Measurements from ENCODE around the gene CEP350. TPM values are rescaled to one million over a fixed set of nuclear protein-coding genes. Genes with fewer than 3 reads are reported as not detected.

CEP350 gene
- 10 to 100 TPM; 34.7 to 50.6 TPM for total RNA-seq

- peak within 1 kb of the TSS; percentile 67 for H3K4me3 ChIP-seq
- intact Hi-C loops (cut with DNase I) = loop anchor here (10.0 kb wide), 1 partner anchor 70 kb away; the partner anchor contains the start of gene TOR1AIP1
- no peaks in the 10 kb centered on the region for H3K9me3 ChIP-seq
- peak within 1 kb of the TSS; percentile 90 to 97 for H3K9ac ChIP-seq (ENCODE audit: low read depth in 2 of 2, low read length in 2 of 2)
- no peaks in the 10 kb centered on the region for H3K4me1 ChIP-seq
- H3K27me3 ChIP-seq = no peaks in the 10 kb centered on the region
- peak within 1 kb of the TSS; percentile 92 for H3K27ac ChIP-seq
- TF ChIP-seq, protein P1, sequence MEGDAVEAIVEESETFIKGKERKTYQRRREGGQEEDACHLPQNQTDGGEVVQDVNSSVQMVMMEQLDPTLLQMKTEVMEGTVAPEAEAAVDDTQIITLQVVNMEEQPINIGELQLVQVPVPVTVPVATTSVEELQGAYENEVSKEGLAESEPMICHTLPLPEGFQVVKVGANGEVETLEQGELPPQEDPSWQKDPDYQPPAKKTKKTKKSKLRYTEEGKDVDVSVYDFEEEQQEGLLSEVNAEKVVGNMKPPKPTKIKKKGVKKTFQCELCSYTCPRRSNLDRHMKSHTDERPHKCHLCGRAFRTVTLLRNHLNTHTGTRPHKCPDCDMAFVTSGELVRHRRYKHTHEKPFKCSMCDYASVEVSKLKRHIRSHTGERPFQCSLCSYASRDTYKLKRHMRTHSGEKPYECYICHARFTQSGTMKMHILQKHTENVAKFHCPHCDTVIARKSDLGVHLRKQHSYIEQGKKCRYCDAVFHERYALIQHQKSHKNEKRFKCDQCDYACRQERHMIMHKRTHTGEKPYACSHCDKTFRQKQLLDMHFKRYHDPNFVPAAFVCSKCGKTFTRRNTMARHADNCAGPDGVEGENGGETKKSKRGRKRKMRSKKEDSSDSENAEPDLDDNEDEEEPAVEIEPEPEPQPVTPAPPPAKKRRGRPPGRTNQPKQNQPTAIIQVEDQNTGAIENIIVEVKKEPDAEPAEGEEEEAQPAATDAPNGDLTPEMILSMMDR (IDR thresholded peaks at IDR 0.05) = no peak
- no peaks in the 10 kb centered on the region for H3K36me3 ChIP-seq
- DNase-seq = peak; percentile 98
Measured at GRCh38 chr1:179954493-179955286, at the start of gene CEP350. TSS of gene CEP350 (plus strand) at chr1:179954810. CDS start at chr1:179986182, 31,372 bp downstream.

DNA sequence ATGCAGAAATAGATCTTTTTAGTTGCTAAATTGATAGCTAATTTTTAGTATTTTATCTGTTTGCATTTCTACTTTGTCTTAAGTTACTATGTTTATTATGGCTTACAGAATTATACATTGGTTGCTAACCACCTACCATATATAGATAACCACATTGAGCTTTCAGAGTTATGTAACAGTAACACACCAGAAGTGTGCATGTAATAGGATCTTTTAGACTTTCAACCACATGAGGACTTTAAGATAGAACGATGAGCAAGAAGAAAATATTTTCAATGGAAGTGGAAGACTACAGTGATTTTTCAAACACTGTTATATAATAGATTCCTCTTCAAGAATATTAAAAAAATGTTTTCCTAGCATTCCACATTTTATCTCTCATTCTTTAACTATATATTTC, 43.7 kb upstream of the CEP350 start:
- Histone ChIP-seq H3K27ac (no peak overlapping the region), H3K9ac (ENCODE audit: low read depth in 2 of 2, low read length in 2 of 2) (no peak overlapping the region), H3K4me3 (no peak overlapping the region), H3K4me1 (no peaks in the 10 kb centered on the region), H3K9me3 (no peaks in the 10 kb centered on the region), H3K27me3 (no peaks in the 10 kb centered on the region), H3K36me3 (no peaks in the 10 kb centered on the region)
- DNase-seq = no peak
- intact Hi-C loops (cut with DNase I) = no loop called here
- TF ChIP-seq, protein P1 (IDR thresholded peaks at IDR 0.05) = no peak

- TF ChIP-seq, protein P1 (IDR thresholded peaks at IDR 0.05) = no peak
- no peak overlapping the region for H3K4me3 ChIP-seq
- intact Hi-C loops (cut with DNase I) = no loop called here
- H3K27ac ChIP-seq = no peak overlapping the region
- no peaks in the 10 kb centered on the region for H3K27me3 ChIP-seq
- H3K9ac ChIP-seq (ENCODE audit: low read depth in 2 of 2, low read length in 2 of 2) = no peak overlapping the region
- H3K36me3 ChIP-seq = no peaks in the 10 kb centered on the region
- no peaks in the 10 kb centered on the region for H3K4me1 ChIP-seq
- DNase-seq = no peak
- H3K9me3 ChIP-seq = no peaks in the 10 kb centered on the region
Measured at GRCh38 chr1:179911812-179912211, 42.8 kb upstream of the CEP350 start.

DNA sequence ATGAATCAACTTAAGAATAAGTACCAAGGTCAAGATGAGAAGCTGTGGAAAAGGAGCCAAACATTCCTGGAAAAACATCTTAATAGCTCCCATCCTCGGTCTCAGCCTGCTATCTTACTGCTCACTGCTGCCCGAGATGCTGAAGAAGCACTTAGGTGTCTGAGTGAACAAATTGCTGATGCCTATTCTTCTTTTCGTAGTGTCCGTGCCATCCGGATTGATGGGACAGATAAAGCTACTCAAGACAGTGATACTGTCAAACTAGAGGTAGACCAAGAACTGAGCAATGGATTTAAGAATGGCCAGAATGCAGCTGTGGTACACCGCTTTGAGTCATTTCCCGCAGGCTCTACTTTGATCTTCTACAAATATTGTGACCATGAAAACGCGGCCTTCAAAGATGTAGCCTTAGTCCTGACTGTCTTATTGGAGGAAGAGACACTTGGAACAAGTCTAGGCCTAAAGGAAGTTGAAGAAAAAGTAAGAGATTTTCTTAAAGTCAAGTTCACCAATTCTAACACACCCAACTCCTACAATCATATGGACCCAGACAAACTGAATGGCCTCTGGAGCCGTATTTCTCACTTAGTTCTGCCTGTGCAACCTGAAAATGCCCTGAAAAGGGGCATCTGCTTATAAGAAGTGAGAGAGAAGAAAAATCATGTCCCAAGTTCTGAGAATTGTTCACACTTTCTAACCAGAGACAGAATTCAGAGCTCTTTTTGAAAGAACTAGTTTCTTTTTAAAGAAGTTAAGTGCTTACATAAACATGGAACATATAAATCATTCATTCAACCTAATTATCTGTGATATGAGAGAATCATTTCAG, 36.8 kb upstream of the CEP350 start:
- intact Hi-C loops (cut with DNase I) = no loop called here
- TF ChIP-seq, protein P1 (IDR thresholded peaks at IDR 0.05) = no peak
- no peaks in the 10 kb centered on the region for H3K36me3 ChIP-seq

DNA sequence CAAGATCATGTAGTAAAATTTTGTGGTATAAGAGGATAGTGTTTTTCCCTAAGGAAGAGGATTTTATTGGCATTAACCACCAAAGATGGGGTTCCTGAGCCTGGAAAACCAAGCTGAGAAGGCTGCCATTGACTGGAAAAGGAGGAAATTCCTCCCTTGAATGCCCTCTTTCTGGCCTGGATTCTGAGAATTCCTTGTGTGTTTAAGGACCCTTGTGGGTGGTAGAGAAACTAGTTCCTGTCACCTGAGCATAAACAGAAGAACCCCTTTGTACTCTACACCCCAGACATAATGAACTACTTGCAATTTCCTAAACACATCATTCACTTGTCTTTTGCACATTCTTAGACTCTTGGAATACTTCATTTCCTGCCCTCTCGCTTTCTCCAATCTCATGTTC, 33.1 kb upstream of the CEP350 start:
- no peak overlapping the region for H3K27ac ChIP-seq
- H3K4me3 ChIP-seq = no peak overlapping the region
- H3K36me3 ChIP-seq = no peaks in the 10 kb centered on the region
- DNase-seq = no peak
- no peaks in the 10 kb centered on the region for H3K27me3 ChIP-seq
- no peaks in the 10 kb centered on the region for H3K9me3 ChIP-seq
- TF ChIP-seq, protein P1 (IDR thresholded peaks at IDR 0.05) = no peak
- no peak overlapping the region for H3K9ac ChIP-seq (ENCODE audit: low read depth in 2 of 2, low read length in 2 of 2)
- no peaks in the 10 kb centered on the region for H3K4me1 ChIP-seq
- intact Hi-C loops (cut with DNase I) = no loop called here

More for the DNA sequence above, 36.8 kb upstream of the CEP350 start:
- H3K9me3 ChIP-seq = no peaks in the 10 kb centered on the region
- DNase-seq = no peak
- H3K27me3 ChIP-seq = no peaks in the 10 kb centered on the region
- H3K4me3 ChIP-seq = no peak overlapping the region
- H3K4me1 ChIP-seq = no peaks in the 10 kb centered on the region
- no peak overlapping the region for H3K27ac ChIP-seq
- no peak overlapping the region for H3K9ac ChIP-seq (ENCODE audit: low read depth in 2 of 2, low read length in 2 of 2)
